Activated CD8-positive, alpha-beta memory T cell treated with anti-CD3 and anti-CD28 coated beads, Interleukin-2, amount 50 U/mL, for 4 hours (primary cell): ENCODE data around the gene KLHL35.
A peak's percentile ranks its signal among the peaks of the same experiment; 100 is the strongest.
"Not testable (repeated sequence)": the region's sequence is repeated elsewhere in the genome, so short reads cannot be mapped to it uniquely, and the experiment has no call there.

Experiments used
- DNase-seq: peaks from one replicate; pipeline ENCODE4 v3.0.0-alpha.2; 2020

Gene KLHL35

GRCh38 chr11:75387736-75388294 lies 45.2 kb downstream of the KLHL35 start:
- no peak for DNase-seq

DNA sequence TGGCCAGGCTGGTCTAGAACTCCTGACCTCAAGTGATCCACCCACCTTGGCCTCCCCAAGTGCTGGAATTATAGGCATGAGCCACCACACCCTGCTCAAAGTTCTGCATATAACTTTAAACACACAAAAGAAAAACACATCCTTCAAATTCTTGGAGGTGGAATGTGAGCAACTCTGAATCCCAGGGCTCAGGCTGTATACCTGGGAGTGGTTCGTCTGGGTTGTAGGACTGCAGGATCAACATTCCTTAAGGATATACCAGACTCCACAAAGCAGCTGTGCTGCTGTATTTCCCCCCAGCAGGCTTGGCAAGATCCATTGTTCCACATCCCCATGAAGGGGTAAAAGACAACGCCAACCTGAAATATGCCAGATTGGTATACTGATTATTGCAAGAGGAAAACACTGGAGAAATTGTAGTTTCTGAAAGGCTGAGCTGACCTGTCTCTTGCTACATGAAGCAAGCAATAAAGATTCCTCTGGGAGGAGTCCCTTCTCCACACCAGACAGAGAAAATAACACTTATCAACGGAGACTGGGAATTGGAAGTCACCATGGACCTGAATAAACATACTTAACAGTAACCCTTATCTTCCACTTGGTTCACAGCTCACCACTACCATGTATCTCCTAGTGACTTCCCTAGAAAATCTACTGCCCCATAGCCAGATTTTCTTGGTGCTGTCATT lies 45.9 kb downstream of the KLHL35 start:
- no peak for DNase-seq

- DNase-seq: peak; percentile 81
Observed at GRCh38 chr11:75384438-75385080, 48.4 kb downstream of the KLHL35 start.

GRCh38 chr11:75383246-75383645 lies 49.8 kb downstream of the KLHL35 start:
- DNase-seq: peak; percentile 34

DNA sequence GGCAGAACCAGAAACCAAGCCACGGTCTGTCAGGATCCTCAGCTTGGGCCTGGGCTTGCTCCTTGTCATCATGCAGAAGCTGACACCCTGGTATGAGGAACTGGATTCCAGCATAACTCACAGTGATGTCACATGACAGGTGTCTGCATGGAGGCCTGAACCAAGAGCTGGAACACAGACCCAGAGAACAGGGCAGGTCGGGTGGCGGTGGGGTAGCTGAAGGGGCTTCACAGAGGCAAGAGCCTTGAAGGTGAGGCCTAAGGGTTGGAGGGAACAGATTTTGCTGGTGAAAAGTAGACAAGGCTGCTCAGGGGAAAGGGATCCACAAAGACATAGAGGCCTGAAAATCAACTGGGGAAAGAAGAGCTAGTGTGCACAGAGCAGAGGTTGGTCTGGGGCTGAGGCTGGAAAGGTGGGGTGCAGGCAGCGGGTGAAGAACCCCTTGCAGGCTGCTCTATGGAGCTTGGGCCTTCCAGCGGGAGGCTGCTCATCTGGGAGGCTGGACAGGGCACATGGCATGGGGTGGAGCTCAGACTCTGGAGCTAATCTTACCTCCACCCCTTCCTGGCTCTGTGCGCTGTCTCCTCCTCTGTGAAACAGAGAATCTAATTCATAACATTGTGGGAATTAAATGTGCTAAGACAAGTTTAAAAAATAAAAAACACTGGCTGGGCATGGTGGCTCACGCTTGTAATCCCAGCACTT lies 52.1 kb downstream of the KLHL35 start:
- DNase-seq: no peak

- no peak for DNase-seq
Observed at GRCh38 chr11:75380245-75380644, 52.8 kb downstream of the KLHL35 start.

- not testable (repeated sequence) for DNase-seq
Observed at GRCh38 chr11:75378776-75379175, 54.2 kb downstream of the KLHL35 start.

DNA sequence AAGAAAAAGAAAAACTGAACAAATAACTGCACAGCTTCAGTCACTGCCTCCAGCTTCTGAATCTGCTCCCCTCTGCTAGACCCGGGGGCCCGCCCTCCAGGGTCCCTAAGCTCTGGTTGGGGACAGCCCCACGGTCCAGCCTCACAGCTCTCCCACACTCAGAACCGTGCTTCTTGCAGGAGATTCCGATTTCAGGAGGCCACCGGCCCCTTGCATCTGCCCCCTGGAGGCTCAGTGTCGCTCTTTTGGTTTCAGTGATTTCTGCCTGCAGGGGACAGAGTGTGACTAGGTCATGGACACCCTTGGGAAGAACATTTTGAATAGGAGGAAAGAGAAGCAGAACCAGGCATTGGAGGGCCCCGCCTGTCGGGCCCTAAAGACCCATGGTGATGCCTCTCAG lies 56.8 kb downstream of the KLHL35 start:
- no peak for DNase-seq

GRCh38 chr11:75375626-75376025 lies 57.4 kb downstream of the KLHL35 start:
- no peak for DNase-seq

- DNase-seq: no peak
Observed at GRCh38 chr11:75374646-75375045, 58.4 kb downstream of the KLHL35 start.

DNA sequence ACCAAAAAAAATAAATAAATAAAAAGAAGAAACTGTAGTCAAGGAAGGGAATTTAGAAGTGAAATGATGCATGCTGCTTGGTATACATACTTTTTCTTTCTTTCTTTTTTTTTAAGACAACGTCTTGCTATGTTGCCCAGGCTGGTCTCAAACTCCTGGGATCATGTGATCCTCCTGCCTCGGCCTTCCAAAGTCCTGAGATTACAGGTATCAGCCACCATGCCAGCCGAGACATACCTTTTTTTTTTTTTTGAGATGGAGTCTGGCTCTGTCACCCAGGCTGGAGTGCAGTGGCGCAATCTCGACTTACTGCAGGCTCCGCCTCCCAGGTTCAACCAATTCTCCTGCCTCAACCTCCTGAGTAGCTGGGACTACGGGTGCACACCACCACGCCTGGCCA lies 59.8 kb downstream of the KLHL35 start:
- DNase-seq: no peak
